ENCODE measurements around the gene LMBRD2.

DNA sequence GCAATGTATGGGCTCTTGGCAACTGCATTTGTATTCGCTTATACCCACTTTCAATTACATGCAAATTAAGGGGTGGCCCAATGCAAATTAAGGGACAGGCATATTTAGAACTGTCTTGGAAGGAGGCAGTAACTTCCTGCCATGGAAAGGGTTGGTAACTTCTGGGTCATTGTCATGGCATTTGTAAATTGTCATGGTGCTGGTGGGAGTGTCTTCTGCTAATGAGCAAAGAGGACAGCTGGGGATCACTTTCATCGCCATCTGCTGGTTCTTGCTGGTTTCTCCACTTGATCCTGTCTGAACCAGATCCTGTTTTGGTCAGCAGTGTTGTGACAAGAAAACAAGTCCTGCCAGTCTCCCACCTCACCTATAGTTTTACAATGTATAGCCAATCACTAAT lies 61.7 kb downstream of the LMBRD2 start:
- TF ChIP-seq POLR2A (IDR thresholded peaks at IDR 0.05) (no peak), CTCF (IDR thresholded peaks at IDR 0.05) (peak in 1 of 6 experiments; percentile 11)
